ENCODE measurements around the gene NRXN3.

Gene NRXN3

DNA sequence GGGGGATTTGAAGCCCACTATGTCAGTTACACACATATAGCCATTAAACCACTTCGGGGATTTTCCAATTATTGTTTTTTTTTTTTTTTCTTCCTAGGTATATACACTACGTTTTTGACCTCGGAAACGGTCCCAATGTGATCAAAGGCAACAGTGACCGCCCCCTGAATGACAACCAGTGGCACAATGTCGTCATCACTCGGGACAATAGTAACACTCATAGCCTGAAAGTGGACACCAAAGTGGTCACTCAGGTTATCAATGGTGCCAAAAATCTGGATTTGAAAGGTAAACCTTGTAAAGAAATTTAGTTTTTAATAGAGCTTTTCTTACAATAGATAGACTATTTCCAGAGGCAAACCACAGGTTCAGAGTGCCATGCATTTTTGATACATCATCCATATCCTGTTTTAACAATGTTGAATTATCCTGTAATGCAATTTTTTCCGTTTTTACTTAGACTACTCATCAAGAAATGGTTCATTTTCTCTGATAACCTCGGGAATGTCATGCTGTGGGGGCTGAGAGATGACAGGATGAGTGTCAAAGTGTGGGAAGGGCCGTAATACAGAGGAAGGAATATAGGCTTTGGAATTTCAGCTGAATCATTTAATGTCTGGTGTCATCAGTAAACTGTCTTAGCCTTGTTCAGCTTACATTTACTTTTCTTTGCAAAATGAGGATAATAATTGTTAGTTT, 797.1 kb downstream of the NRXN3 start:
- no peak for TF ChIP-seq CTCF (IDR thresholded peaks at IDR 0.05)

DNA sequence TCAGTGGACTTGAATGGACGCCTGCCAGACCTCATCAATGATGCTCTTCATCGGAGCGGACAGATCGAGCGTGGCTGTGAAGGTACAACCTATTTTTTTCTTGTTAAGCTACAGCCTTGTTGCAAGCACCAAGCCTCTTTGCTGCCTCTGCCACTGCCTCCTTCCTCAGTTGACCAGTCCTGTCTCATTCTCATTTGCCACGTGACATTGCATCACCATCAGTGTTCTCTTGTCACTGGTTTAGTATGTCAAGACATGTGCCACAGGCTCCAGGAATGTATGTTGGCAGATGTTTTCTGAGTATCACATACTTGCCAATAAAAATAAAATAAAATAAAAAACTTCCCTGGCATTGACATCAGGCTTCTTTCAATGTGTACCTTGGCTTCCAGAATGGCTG, 798.1 kb downstream of the NRXN3 start:
- TF ChIP-seq CTCF (IDR thresholded peaks at IDR 0.05): no peak

- TF ChIP-seq CTCF (IDR thresholded peaks at IDR 0.05): no peak
Observed at GRCh38 chr14:78970677-78971076, 800.5 kb downstream of the NRXN3 start.

DNA sequence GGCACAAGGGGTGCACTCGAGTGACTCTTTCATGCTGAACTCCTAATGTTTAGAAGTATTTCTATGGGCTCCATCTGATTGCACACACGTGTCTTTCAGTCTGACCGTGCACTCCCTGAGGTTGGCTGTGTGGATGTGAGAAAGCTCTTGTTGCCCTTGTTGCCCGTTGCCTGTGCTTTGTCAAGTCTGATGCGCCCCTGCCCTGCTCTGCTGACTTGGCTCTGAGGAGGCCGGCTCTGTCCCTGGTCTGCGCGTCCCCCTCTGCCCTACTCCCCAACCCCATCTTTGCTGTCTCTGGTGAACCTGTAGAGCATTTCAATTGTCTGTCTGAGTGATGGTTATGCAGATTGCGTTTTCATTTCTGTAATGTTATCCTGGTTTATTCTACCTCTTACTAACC, 802.3 kb downstream of the NRXN3 start:
- no peak for TF ChIP-seq CTCF (IDR thresholded peaks at IDR 0.05)

DNA sequence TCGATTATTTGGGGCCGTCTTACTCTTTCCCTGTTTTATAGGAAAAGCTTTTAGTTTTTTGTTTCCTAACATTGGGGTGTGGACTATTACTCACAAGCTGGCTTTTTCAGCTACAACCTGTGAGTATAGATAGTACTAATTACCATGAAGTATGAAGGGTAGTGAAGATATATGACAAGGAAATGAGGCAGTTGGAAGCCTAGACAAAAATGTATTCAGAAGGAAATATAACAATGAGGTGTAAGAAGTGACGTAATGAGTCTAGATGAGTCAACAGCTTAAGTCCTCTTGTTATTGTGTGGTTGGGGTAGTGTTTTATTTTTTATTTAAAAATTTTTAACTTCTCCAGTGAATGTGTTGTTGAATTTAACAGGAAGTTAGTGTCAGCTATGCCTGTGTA, 804.5 kb downstream of the NRXN3 start:
- no peak for TF ChIP-seq CTCF (IDR thresholded peaks at IDR 0.05)

DNA sequence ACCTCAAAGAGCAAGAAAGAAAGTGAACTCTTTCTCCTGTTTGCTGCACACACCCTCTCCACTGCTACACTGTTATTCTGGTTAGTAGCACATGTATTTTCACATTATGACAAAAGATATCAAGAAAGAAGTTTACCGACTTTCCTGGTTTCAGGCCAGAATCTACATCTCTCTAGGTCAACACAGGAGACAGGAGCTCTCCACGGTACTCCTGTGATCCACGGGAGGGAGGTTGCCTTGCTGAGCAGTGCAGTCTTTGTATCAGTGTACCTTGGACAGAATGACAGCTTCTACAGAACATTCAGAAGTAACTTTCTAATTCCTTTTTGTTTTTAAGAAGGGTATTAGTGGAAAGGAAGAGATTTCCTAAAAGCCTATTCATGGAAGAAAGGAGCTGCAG, 805.6 kb downstream of the NRXN3 start:
- no peak for TF ChIP-seq CTCF (IDR thresholded peaks at IDR 0.05)

GRCh38 chr14:78978896-78979295, 808.7 kb downstream of the NRXN3 start:
- no peak for TF ChIP-seq CTCF (IDR thresholded peaks at IDR 0.05)

DNA sequence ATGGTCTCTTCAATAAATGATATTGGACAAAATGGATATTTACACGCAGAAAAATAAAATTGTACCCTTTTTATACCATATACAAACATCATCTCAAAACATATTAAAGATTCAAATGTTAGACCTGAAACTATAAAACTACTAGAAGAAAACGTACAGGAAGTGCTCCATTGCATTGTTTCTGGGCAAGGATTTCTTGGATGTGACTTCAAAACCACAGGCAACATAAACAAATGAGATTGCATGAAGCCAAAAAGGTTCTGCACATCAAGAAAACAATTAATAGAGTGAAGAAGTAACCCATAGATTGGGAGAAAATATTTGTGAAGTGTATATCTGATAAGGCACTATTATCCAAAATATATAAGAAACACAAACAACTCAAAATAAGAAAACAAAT, 812.4 kb downstream of the NRXN3 start:
- no peak for TF ChIP-seq CTCF (IDR thresholded peaks at IDR 0.05)

Data from LNCAP (cell line).